HG03469 (cell line): Measurements from ENCODE around the gene SAP25.
"Not testable (repeated sequence)": the region's sequence is repeated elsewhere in the genome, so short reads cannot be mapped to it uniquely, and the experiment has no call there.

Experiments
- ATAC-seq: cut with Tn5 transposase; IDR thresholded peaks from one replicate; pipeline ENCODE4 v1.9.1; 2021; ENCODE audit warnings: mild to moderate bottlenecking, moderate library complexity, moderate number of reproducible peaks; ENCODE audit not compliant: unreplicated experiment

Gene SAP25

GRCh38 chr7:100538654-100539435 lies 34.9 kb downstream of the SAP25 start, which contains the start of gene AGFG2:
Gene AGFG2 (plus strand): TSS chr7:100539203. CDS start chr7:100539347, 144 bp downstream.
- ATAC-seq, result peak; percentile 77

GRCh38 chr7:100538348-100538653 lies 35.4 kb downstream of the SAP25 start:
- ATAC-seq, result no peak

DNA sequence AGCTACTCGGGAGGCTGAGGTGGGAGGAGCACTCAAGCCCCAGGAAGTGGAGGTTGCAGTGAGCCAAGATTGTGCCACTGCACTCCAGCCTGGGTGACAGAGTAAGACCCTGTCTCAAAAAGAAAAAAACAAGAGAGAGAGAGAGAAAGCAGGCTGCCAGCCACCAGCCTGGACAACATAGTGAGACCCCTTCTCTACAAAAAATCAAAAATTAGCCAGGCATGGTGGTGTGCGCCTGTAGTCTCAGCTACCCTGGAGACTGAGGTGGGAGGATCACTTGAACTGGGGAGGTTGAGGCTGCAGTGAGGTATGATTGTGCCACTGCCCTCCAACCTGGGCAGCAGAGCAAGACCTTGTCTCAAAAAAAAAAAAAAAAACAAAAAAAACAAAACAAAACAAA lies 37.0 kb downstream of the SAP25 start:
- not testable (repeated sequence) for ATAC-seq

DNA sequence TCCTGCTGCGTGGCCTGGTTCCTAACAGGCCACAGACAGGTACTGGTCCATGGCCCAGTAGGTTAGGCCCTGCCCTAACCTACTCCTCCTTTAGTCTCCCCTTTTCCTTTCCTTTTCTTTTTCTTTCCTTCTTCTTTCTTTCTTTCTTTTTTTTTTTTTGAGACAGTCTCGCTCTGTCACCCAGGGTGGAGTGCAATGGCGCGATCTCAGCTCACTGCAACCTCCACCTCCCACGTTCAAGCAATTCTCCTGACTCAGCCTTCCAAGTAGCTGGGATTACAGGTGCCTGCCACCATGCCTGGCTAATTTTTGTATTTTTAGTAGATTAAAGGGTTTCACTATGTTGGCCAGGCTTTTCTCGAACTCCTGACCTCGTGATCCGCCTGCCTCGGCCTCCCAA lies 37.7 kb downstream of the SAP25 start:
- not testable (repeated sequence) for ATAC-seq

DNA sequence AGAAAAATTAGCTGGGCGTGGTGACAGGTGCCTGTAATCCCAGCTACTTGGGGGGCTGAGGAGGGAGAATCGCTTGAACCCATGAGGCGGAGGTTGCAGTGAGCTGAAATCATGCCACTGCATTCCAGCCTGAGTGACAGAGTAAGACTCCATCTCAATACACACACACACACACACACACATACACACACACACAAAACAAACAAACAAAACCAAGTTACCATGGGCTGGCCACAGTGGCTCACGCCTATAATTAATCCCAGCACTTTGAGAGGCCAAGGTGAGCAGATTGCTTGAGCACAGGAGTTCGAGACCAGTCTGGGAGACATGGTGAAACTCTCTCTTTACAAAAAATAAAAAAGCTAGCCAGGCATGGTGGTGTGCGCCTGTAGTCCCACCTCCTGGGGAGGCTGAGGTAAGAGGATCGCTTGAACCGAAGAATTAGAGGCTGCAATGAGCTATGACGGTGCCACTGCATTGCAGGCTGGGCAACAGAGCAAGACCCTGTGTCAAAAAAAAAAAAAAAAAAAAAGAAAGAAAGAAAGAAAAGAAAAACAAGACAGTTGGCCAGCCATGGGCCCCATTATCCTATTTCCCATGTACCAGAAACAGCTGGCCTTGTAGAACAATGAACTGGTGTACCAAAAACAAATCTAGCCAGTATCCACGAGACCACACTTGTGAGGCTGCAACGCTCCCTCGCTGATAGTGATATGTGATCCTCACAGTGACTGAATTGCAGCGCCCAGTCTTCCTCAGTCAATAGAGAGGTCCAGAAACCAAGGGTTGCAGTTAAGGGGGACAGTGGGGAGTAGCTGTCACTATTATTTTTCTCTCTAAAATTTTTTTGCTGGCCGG lies 41.3 kb downstream of the SAP25 start:
- no peak for ATAC-seq

DNA sequence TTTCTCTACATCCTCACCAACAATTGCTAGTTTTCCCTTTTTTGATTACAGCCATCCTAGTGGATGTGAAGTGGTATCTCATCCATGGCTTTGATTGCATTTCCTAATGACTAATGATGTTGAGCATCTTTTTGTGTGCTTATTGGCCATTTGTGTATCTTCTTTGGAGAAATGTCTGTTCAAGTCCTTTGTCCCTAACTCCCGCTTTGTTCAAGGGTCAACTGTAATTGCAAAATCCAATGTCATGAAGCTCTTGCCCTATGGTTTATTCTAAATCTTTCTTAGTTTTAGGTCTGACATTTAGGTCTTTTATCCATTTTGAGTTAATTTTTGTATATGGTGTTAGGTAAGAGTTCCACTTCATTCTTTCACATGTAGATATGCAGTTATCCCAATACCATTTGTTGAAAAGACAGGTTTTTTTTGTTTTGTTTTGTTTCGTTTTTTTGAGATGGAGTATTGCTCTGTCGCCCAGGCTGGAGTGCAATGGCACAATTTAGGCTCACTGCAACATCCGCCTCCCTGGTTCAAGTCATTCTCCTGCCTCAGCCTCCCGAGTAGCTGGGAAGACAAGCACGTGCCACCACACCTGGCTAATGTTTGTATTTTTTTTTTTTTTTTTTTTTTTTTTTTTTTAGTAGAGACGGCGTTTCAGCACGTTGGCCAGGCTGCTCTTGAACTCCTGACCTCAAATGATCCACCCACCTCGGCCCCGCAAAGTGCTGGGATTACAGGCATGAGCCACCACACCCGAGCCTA lies 45.4 kb downstream of the SAP25 start:
- not testable (repeated sequence) for ATAC-seq

- not testable (repeated sequence) for ATAC-seq
Observed at GRCh38 chr7:100523192-100523591, 50.5 kb downstream of the SAP25 start.
